ENCODE results near the gene PAFAH1B2.
A peak's percentile ranks its signal among the peaks of the same experiment; 100 is the strongest.
"Not testable (repeated sequence)": the region's sequence is repeated elsewhere in the genome, so short reads cannot be mapped to it uniquely, and the experiment has no call there.

Gene PAFAH1B2

GRCh38 chr11:117206111-117206510, 62.0 kb downstream of the PAFAH1B2 start:
- not testable (repeated sequence) for DNase-seq

GRCh38 chr11:117206859-117207258, 62.8 kb downstream of the PAFAH1B2 start:
- not testable (repeated sequence) for DNase-seq

GRCh38 chr11:117207481-117207880, 63.4 kb downstream of the PAFAH1B2 start:
- not testable (repeated sequence) for DNase-seq

- DNase-seq, result not testable (repeated sequence)
These were observed 64.6 kb downstream of the PAFAH1B2 start for GRCh38 chr11:117208710-117209109.

- peak; percentile 21 for DNase-seq
These were observed 65.5 kb downstream of the PAFAH1B2 start for GRCh38 chr11:117209351-117210125.

GRCh38 chr11:117210620-117211019, 66.5 kb downstream of the PAFAH1B2 start:
- no peak for DNase-seq

- no peak for DNase-seq
These were observed 68.7 kb downstream of the PAFAH1B2 start for GRCh38 chr11:117212697-117213355.

- no peak for DNase-seq
These were observed 70.5 kb downstream of the PAFAH1B2 start for GRCh38 chr11:117214404-117215110.

GRCh38 chr11:117217141-117218084, 73.3 kb downstream of the PAFAH1B2 start:
- DNase-seq, result no peak

- no peak for DNase-seq
These were observed 74.2 kb downstream of the PAFAH1B2 start for GRCh38 chr11:117218133-117218915.

- DNase-seq, result no peak
These were observed 74.9 kb downstream of the PAFAH1B2 start for GRCh38 chr11:117219001-117219400.

- no peak for DNase-seq
These were observed 75.4 kb downstream of the PAFAH1B2 start for GRCh38 chr11:117219455-117219854.

GRCh38 chr11:117219995-117220394, 75.9 kb downstream of the PAFAH1B2 start:
- no peak for DNase-seq

GRCh38 chr11:117220568-117220967, 76.5 kb downstream of the PAFAH1B2 start:
- DNase-seq, result no peak

GRCh38 chr11:117220999-117221774, 77.1 kb downstream of the PAFAH1B2 start:
- no peak for DNase-seq

GRCh38 chr11:117221775-117222517, 77.9 kb downstream of the PAFAH1B2 start:
- DNase-seq, result no peak

- DNase-seq, result no peak
These were observed 79.1 kb downstream of the PAFAH1B2 start for GRCh38 chr11:117222991-117223740.

- no peak for DNase-seq
These were observed 79.9 kb downstream of the PAFAH1B2 start for GRCh38 chr11:117223741-117224689.

Measured in amniotic stem cell (primary cell).